HG03432 (cell line): ENCODE measurements around the gene C1QTNF5.

Source experiments
- ATAC-seq: cut with Tn5 transposase; IDR thresholded peaks from one replicate; pipeline ENCODE4 v1.9.1; 2021; ENCODE audit warnings: mild to moderate bottlenecking, moderate library complexity; ENCODE audit not compliant: unreplicated experiment

Gene C1QTNF5

DNA sequence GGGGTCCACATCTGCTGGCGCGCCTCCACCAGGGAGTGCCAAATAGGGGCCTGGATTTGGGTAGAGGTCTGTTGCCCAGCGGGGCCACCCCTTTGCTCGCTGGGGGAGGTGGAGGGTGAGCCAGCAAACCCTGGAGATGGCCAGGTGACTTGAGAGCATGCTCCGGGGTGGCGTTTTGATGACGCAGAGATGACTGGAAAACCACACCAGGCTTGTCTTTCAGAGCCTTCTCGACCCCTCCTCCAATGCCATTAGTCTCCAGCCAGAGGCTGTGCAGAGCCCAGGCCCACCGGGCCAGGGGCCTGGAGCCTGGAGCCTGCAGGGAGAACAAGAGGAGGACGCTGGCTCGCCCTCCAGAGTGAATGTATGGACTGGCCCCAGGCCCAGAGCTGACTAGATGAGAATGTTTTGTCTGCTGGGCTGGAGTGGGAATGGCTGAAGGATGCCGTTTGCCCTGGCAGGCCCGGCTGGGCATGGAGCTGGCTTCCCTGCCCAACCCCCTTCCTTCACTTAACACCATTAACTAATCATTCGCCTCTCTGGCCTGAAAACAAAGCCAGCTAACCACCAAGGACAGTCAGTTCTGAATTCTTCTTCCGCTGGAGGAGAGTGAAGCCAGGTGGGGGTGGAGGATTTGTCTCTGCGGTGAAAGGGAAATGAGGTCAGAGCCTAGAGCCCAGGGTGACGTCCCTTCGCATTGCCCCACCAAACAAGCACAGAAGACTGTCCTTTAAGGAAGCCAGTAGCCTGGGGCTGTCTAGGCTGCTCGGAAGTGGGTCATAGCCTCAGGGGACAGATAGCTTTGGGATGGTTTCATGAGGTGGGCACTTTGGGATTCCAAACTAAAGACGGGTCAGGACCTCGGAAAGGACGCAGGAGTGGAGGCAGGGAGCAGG lies 22.2 kb downstream of the C1QTNF5 start:
- ATAC-seq: no peak

DNA sequence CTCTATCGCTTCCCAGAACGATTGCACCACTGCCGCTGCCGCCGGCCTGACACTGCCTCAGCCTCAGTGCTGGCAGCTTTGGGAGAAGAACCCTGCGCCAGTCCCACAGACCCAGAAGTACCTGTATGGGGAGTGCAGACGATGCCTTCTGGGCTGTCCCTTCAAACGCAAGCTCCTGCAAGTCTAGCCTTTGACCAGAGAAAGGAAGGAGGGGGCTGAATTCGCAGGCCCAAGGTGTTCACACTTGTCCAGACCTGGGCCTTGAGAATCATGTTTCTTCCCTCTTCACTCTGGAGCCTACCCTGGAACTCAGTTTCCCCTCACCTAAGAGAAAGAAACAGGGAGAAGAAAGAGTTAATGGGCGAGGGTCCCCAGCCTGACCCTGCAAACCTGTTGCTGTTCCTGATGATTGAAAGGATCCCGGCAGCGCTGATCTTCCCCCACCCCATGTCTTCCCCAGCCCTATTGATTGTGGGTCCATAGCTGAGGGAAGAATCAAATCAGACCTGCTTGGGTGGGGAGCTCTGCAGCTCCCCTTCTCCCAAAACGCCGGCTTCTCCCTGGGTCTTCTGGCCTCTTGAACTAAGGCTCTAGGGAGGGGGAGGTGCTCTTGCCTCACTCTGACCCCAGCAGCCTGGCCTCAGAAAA lies 23.0 kb downstream of the C1QTNF5 start:
- no peak for ATAC-seq

DNA sequence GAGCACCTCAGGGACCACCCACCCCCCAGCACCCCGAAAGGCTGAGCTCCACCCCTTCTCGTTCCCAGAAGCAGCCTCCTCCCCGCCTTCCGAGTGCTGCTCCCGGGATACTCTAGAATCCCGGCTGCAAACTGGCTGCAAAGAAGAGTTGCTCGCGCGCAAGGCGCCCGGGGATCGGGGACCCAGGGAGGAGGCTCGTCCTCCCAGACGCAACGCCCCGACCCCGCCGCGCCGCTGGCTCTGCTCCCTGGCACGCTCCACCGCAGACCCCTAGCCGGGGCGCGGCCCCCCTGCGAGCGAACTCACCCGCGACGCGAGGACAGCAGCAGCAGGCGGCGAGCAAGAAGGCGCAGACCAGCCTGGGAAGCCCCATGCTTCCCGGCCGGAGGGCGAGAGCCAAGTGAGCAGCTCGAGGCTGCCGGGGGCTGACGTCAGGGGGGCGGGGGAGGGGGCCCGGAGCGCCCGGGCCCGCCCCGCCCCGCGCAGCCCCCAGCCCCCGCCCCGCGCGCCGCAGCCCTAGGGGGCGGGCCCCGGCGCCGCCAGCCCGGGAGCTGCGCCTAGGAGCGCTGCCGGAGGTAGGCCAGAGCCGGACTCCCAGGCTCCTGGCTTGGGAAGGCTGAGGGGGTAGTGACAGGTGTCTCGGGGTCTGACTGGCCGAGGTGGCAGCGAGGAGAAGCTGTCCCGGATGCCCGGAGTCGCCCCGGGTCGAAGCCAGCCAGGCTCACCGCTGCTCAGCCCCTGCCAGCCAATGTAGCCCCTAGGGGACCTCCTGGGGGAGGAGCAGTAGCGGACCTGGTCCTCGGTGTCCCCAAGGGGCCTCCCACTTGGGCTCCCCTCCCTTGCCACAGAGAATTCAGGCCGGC lies 23.7 kb downstream of the C1QTNF5 start, which contains the start of gene MCAM:
Gene MCAM, minus strand, starts transcription at position 402 of the 863 bp plus-strand sequence. Its CDS starts 29 bp downstream, at position 373.
- ATAC-seq: no peak

DNA sequence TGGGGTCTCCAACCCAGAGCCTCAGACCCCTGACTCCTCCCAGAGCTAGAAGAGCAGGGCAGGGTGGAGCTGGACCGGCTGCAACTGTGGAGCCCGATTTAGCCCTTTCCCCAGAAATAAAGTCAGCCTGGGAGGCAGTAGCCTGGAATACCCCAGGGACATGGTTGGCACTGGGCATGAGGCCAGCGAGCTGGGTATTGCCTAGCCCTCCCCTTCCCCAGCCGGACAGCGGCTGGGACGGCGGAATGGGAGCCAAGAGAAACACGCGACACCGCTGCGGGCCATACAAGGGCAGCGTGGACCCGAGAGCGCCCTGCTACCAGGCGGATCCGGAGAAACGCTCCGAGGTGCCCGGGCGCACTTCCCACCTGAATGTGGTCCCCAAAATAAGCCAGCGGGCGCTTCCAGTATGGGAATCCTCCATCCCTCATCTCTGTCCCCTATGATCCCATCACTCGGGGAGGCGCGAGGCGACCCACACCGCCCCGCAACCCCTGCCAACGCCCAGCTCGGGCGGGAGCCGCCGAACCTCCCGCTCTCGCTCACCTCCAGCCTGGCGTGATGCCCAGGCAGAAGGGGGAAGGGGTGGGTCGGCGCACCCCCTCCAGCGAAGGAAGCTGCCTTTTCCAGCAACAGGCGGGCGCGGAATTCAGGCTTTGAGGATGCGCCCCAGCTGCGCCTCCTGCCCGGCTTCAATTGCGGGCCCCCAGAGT lies 24.5 kb downstream of the C1QTNF5 start:
- no peak for ATAC-seq

DNA sequence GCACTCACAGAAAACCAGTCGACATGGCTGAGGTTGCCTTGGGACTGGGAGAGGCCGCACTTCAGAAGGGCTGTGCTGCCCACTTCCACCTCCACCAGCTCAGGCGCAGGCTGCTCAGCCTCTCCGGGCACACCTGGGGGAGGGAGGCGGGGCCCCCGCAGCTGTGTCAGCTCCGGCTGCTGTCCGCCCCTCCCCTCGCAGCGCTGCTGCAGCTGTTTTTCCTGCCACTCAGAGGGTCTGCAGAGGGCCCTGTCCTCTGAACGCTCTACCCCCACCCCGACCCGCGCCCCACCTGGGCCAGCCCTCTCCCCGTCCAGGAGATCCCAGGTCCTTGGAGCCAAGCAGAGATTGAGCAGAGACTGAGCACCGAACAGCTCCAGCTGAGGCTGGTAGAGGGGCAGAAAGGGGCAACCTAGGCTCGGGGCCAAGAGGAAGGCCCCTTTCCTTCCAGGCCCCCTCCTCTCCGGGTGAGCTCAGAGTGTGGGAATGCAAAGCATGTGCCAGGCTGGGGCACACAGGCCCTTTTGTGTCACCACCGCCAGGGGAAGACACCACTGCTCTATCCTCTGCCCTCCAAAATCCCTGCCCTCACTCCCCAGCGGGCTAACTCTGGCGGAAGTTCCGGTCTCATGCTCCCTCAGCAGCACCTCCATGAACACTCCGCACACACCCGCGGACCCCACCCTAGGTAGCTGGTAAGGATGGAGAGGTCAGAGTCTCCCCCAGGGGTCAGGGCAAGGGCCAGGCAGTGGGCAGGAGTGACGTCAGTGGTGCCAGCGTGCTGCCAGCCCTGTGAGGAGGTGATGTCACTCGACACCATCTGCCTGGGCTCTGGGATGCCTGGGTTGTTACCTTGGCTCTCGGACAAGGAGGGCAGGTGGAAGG lies 25.3 kb downstream of the C1QTNF5 start:
- no peak for ATAC-seq

DNA sequence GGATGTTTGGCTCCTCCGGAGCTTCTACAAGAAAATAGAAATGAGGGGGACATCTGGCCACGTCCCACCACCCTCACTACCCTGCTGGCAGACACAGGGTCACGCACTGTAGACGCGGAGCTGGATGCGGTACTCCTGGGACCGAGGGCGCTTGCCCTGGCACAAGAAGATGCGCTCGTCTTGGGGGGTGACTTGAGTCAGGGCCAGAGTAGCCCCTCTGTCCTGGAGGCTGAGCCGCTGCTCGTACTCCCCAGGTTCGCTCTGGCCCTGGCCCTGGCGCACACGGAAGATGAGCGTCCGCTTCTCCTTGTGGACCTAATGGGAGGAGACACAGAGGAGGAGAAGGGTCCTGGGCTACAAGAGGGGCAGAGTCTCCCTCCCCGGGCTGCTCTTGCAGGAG lies 26.0 kb downstream of the C1QTNF5 start:
- no peak for ATAC-seq

- ATAC-seq: no peak
These were observed 30.0 kb downstream of the C1QTNF5 start for GRCh38 chr11:119310682-119311052.

- ATAC-seq: no peak
These were observed 30.6 kb downstream of the C1QTNF5 start for GRCh38 chr11:119309953-119310681.

GRCh38 chr11:119309411-119309810 lies 31.3 kb downstream of the C1QTNF5 start:
- no peak for ATAC-seq

- ATAC-seq: no peak
These were observed 32.7 kb downstream of the C1QTNF5 start for GRCh38 chr11:119307974-119308373.

DNA sequence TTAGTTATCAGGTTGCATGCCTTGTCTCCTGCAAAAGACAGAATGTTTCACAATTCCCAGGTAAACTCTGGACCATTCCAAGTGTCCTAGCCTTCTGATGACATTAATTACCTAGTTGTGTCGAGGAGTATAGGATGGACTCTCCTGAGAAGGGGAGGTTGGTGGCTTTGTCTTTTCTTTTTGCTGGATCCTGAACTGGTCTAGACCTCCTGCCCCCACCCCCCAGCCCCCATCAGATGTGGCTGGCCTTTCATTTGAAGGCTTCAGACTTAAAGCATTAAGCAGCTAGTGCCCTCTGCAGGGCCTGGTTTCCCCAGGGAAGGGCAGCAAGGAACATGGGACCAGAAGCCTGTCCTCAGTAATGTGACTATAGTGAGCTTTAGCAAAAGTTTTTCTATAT lies 33.5 kb downstream of the C1QTNF5 start:
- no peak for ATAC-seq

DNA sequence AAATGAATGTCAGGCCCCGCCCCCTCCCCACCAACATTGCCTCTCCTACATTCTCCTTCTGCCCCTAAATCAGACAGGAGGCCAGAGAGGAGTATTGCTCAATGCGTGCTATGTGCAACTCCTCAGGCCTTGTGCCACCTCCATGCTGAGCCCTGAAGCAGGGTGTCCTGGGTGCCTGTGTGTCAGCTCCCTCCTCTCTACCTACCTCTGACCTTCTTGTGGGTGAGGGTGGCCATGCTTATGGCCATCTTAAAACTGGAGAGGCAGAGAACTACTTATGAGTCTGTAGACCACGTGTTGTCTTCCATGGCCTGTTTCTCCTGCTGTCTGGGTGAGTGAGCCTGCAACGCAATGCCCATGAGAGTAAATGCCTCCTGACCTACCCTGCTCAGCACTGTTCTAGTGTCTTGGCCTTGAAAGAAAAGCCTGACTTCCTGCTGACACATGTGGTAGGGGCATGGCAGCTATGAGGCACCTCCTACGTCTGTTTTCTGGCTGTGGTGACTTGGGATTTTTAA lies 34.3 kb downstream of the C1QTNF5 start:
- no peak for ATAC-seq

GRCh38 chr11:119305556-119306372 lies 34.9 kb downstream of the C1QTNF5 start:
- ATAC-seq: no peak

DNA sequence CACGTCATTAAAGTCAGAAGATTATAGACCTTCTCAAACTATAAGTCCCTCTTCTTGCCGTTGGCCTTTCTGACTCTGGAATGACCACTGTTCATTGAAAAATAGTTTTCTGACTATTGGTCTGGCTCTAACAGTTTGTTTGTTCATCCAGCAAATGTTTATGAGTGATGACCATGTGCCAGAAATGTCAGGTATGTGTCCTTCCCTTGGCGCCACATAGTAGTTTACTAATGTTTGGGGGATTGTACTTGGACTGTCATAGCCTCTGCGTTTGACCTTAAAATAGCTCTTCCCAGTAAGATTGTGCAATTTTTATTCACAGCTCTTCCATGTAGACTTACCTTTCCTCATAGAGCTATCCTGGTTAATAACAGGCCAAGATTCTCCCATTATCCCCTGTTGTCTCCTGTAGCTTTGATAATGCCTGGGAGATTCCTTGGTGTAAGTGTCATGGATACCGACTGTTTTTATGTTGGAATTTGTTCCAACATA lies 37.4 kb downstream of the C1QTNF5 start:
- no peak for ATAC-seq

- no peak for ATAC-seq
These were observed 40.3 kb downstream of the C1QTNF5 start for GRCh38 chr11:119300198-119300964.

DNA sequence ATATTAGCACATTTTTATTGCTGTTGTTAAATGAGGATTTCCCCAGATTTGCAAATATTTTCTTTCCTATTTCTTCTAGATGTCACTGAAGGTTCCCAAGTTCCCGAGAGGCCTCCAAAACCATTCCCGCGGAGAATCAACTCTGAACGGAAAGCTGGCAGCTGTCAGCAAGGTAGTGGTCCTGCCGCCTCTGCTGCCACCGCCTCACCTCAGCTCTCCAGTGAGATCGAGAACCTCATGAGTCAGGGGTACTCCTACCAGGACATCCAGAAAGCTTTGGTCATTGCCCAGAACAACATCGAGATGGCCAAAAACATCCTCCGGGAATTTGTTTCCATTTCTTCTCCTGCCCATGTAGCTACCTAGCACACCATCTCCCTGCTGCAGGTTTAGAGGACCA lies 41.3 kb downstream of the C1QTNF5 start:
- ATAC-seq: no peak

GRCh38 chr11:119298726-119299125 lies 42.0 kb downstream of the C1QTNF5 start:
- no peak for ATAC-seq
